HG03095 (cell line): ENCODE measurements around the gene AP5S1.

ENCODE experiments used
- ATAC-seq: cut with Tn5 transposase; IDR thresholded peaks from one replicate; pipeline ENCODE4 v1.9.1; 2021; ENCODE audit warnings: moderate library complexity; ENCODE audit not compliant: unreplicated experiment

The AP5S1 gene

DNA sequence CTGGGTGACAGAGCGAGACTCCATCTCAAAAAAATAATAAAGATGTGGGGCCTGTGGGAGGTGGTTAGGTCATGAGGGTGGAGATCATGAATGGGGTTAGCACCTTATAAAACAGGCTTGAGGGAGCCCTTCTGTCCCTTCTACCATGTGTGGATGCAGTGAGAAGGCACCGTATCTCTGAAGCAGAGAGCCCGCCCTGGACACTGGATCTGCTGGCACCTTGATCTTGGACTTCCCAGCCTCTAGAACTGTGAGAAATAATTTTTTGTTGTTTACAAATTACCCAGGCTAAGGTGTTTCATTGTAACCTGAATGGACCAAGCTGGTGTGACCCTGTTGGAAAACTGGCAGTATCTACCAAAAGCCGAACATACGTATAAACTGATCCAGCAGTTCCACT, 53.2 kb downstream of the AP5S1 start:
- no peak for ATAC-seq

- no peak for ATAC-seq
Measured at GRCh38 chr20:3874194-3874844, 54.0 kb downstream of the AP5S1 start.

DNA sequence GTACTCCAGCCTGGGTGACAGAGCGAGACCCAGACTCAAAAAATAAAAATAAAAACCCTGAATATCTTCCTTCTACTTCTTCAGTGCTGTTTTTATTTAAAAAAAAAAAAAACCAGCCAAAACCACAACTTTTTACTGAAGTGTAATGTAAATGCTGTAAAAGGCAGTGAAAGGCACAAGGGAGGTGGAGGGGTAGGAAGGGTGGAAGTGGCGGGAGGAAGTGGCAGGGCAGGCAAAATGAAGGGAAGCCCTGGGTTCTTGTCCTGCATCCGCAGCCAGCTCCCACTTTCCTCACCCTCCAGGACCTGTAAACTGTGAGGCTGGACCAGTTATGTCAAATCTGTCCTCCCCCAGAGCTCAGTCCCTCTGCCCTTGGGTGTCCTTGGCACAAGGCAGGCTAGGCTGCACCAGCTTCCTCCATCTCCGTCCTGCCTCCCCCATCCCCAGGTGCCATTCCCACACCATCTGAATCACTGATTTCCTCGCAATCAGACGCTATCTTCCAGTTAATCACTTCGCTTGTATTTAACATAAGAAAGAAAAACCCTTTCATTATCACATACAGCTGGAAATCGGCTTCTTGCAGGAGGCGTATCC, 55.1 kb downstream of the AP5S1 start:
- no peak for ATAC-seq

DNA sequence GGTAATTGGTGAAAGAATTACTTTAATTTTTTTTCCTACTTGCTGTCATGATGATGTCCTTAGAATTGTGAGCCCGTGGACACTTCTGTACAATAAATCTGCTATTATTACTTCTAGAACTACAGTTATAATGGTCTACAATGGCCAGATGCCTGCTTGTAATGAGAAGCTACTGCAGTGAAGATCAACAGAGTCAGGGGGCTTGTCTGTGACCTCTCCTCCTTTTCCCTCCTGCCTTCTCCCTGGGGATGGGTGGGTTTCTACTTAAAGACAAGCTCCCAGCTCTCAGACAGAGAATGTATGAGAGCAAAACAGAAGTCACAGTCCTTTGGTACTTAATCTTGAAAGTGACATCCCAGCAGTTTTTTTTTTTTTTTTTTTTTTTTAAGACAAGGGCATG, 55.7 kb downstream of the AP5S1 start:
- ATAC-seq: no peak

GRCh38 chr20:3876676-3877075, 56.3 kb downstream of the AP5S1 start:
- ATAC-seq: no peak
